Lower leg skin (tissue), 3 donors: ENCODE measurements around the gene TRAPPC3L.

Experiments used
- CTCF ChIP-seq, 3 donors: fragments of 450-650 bp; IDR thresholded peaks; one replicate each; pipeline ENCODE4 v1.5.1; 2016; ENCODE audit warnings: antibody characterized with exemption in 3 of 3, mild to moderate bottlenecking in 3 of 3, moderate library complexity in 2 of 3
- POLR2A ChIP-seq, 2 donors: fragments of 450-650 bp; IDR thresholded peaks; one replicate each; pipeline ENCODE4 v1.6.1; 2016 to 2017; ENCODE audit warnings: antibody characterized with exemption in 2 of 2, mild to moderate bottlenecking in 1 of 2, moderate library complexity in 1 of 2

- TF ChIP-seq CTCF (IDR thresholded peaks at IDR 0.05) (no peak), POLR2A (IDR thresholded peaks at IDR 0.05) (no peak)
Observed at GRCh38 chr6:116465246-116465645, 80.2 kb downstream of the TRAPPC3L start.
